Measurements from ENCODE around the gene LRRC23.

GRCh38 chr12:6861391-6861790 lies 43.2 kb upstream of the LRRC23 start:
- TF ChIP-seq IRX3 (CRISPR knock-in tag; IDR thresholded peaks at IDR 0.05; ENCODE audit: borderline replicate concordance, low read depth) (no peak), EP300 (IDR thresholded peaks at IDR 0.05; ENCODE audit: low read depth in 2 of 2, low read length in 2 of 2) (no peak), EP300 (CRISPR knock-in tag; IDR thresholded peaks at IDR 0.05; ENCODE audit: borderline replicate concordance) (no peak), ZNF83 (CRISPR knock-in tag; IDR thresholded peaks at IDR 0.05; ENCODE audit: borderline replicate concordance) (no peak), POLR2AphosphoS5 (IDR thresholded peaks at IDR 0.05; ENCODE audit: low read depth, low read length) (no peak), GABPA (IDR thresholded peaks at IDR 0.05; ENCODE audit: low read depth, low read length) (no peak), GABPA (CRISPR knock-in tag; IDR thresholded peaks at IDR 0.05; ENCODE audit: low read depth) (no peak), ZSCAN31 (CRISPR knock-in tag; IDR thresholded peaks at IDR 0.05; ENCODE audit: low read depth) (no peak), MEF2D (CRISPR knock-in tag; IDR thresholded peaks at IDR 0.05) (no peak), SIN3A (IDR thresholded peaks at IDR 0.05; ENCODE audit: borderline replicate concordance, low read depth, low read length) (no peak), MLLT10 (CRISPR knock-in tag; IDR thresholded peaks at IDR 0.05) (no peak)
- TF ChIP-seq, protein P1, sequence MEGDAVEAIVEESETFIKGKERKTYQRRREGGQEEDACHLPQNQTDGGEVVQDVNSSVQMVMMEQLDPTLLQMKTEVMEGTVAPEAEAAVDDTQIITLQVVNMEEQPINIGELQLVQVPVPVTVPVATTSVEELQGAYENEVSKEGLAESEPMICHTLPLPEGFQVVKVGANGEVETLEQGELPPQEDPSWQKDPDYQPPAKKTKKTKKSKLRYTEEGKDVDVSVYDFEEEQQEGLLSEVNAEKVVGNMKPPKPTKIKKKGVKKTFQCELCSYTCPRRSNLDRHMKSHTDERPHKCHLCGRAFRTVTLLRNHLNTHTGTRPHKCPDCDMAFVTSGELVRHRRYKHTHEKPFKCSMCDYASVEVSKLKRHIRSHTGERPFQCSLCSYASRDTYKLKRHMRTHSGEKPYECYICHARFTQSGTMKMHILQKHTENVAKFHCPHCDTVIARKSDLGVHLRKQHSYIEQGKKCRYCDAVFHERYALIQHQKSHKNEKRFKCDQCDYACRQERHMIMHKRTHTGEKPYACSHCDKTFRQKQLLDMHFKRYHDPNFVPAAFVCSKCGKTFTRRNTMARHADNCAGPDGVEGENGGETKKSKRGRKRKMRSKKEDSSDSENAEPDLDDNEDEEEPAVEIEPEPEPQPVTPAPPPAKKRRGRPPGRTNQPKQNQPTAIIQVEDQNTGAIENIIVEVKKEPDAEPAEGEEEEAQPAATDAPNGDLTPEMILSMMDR (CRISPR knock-in tag; IDR thresholded peaks at IDR 0.05): no peak
- TF ChIP-seq, protein P2, sequence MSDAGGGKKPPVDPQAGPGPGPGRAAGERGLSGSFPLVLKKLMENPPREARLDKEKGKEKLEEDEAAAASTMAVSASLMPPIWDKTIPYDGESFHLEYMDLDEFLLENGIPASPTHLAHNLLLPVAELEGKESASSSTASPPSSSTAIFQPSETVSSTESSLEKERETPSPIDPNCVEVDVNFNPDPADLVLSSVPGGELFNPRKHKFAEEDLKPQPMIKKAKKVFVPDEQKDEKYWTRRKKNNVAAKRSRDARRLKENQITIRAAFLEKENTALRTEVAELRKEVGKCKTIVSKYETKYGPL (CRISPR knock-in tag; IDR thresholded peaks at IDR 0.05): no peak
- TF ChIP-seq, protein P3, sequence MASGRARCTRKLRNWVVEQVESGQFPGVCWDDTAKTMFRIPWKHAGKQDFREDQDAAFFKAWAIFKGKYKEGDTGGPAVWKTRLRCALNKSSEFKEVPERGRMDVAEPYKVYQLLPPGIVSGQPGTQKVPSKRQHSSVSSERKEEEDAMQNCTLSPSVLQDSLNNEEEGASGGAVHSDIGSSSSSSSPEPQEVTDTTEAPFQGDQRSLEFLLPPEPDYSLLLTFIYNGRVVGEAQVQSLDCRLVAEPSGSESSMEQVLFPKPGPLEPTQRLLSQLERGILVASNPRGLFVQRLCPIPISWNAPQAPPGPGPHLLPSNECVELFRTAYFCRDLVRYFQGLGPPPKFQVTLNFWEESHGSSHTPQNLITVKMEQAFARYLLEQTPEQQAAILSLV (CRISPR knock-in tag; IDR thresholded peaks at IDR 0.05; ENCODE audit: borderline replicate concordance): no peak
- TF ChIP-seq, protein P4, sequence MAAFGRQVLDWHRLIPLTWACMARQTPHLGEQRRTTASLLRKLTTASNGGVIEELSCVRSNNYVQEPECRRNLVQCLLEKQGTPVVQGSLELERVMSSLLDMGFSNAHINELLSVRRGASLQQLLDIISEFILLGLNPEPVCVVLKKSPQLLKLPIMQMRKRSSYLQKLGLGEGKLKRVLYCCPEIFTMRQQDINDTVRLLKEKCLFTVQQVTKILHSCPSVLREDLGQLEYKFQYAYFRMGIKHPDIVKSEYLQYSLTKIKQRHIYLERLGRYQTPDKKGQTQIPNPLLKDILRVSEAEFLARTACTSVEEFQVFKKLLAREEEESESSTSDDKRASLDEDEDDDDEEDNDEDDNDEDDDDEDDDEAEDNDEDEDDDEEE (CRISPR knock-in tag; IDR thresholded peaks at IDR 0.05): no peak
